SK-N-SH treated with all-trans-retinoic acid at 6 μM for 48 hours (cell line): Measurements from ENCODE around the gene FNTB.

Source experiments
- ATAC-seq: fragments of 200-7000 bp; cut with Tn5 transposase; 3 replicates; pipeline ENCODE4 v1.9.1; 2020; ENCODE audit warnings: mild to moderate bottlenecking, moderate library complexity
- ARNTL ChIP-seq: fragments of 450-650 bp; formaldehyde crosslinking; IDR thresholded peaks from 2 replicates; pipeline ENCODE4 v1.5.0; 2020; ENCODE audit warnings: low read depth, mild to moderate bottlenecking, moderate library complexity, borderline replicate concordance
- BACH2 ChIP-seq: fragments of 250-450 bp; sonication (Bioruptor Pico); IDR thresholded peaks from 2 replicates; pipeline ENCODE4 v1.9.0; 2021; ENCODE audit warnings: mild to moderate bottlenecking, borderline replicate concordance
- CREB5 ChIP-seq: fragments of 250-450 bp; sonication (Bioruptor Pico); IDR thresholded peaks from 2 replicates; pipeline ENCODE4 v1.5.1; 2020; ENCODE audit warnings: low read depth, mild to moderate bottlenecking, moderate library complexity
- CSDC2 ChIP-seq: fragments of 250-450 bp; sonication (Bioruptor Pico); IDR thresholded peaks from 2 replicates; pipeline ENCODE4 v1.5.0; 2020; ENCODE audit warnings: mild to moderate bottlenecking, moderate library complexity
- CSRNP3 ChIP-seq: fragments of 250-450 bp; sonication (Bioruptor Pico); IDR thresholded peaks from 2 replicates; pipeline ENCODE4 v1.5.1; 2021; ENCODE audit warnings: mild to moderate bottlenecking, moderate library complexity
- ESRRG ChIP-seq: fragments of 250-450 bp; sonication (Bioruptor Pico); IDR thresholded peaks from 2 replicates; pipeline ENCODE4 v1.6.1; 2021; ENCODE audit warnings: mild to moderate bottlenecking
- GLIS3 ChIP-seq: fragments of 250-450 bp; sonication (Bioruptor Pico); IDR thresholded peaks from 2 replicates; pipeline ENCODE4 v1.5.0; 2020; ENCODE audit warnings: mild to moderate bottlenecking, moderate library complexity
- ISL1 ChIP-seq: fragments of 250-450 bp; sonication (Bioruptor Pico); IDR thresholded peaks from 2 replicates; pipeline ENCODE4 v2.1.2; 2022; ENCODE audit warnings: mild to moderate bottlenecking, moderate library complexity
- OSR1 ChIP-seq: fragments of 250-450 bp; sonication (Bioruptor Pico); IDR thresholded peaks from 2 replicates; pipeline ENCODE4 v1.8.0; 2022; ENCODE audit warnings: moderate library complexity, mild to moderate bottlenecking, inconsistent platforms
- PATZ1 ChIP-seq: fragments of 250-450 bp; sonication (Bioruptor Pico); IDR thresholded peaks from 2 replicates; pipeline ENCODE4 v1.8.0; 2020; ENCODE audit warnings: mild to moderate bottlenecking, moderate library complexity, borderline replicate concordance
- POU6F1 ChIP-seq: fragments of 250-450 bp; sonication (Bioruptor Pico); IDR thresholded peaks from 2 replicates; pipeline ENCODE4 v1.8.0; 2021; ENCODE audit warnings: low read depth, mild to moderate bottlenecking, moderate library complexity, borderline replicate concordance
- PPARA ChIP-seq: fragments of 250-450 bp; sonication (Bioruptor Pico); IDR thresholded peaks from 2 replicates; pipeline ENCODE4 v1.5.0; 2020; ENCODE audit warnings: mild to moderate bottlenecking, borderline replicate concordance
- SNAI2 ChIP-seq: fragments of 250-450 bp; sonication (Bioruptor Pico); IDR thresholded peaks from 2 replicates; pipeline ENCODE4 v1.5.0; 2020; ENCODE audit warnings: mild to moderate bottlenecking, moderate library complexity
- TCF4 ChIP-seq: fragments of 250-450 bp; sonication (Bioruptor Pico); IDR thresholded peaks from 2 replicates; pipeline ENCODE4 v1.8.0; 2021; ENCODE audit warnings: mild to moderate bottlenecking, moderate library complexity, borderline replicate concordance
- TSHZ2 ChIP-seq: fragments of 250-450 bp; sonication (Bioruptor Pico); IDR thresholded peaks from 2 replicates; pipeline ENCODE4 v1.5.0; 2020; ENCODE audit warnings: mild to moderate bottlenecking, moderate library complexity
- ZC3H10 ChIP-seq: fragments of 250-450 bp; sonication (Bioruptor Pico); IDR thresholded peaks from 2 replicates; pipeline ENCODE4 v1.5.1; 2021; ENCODE audit warnings: mild to moderate bottlenecking, moderate library complexity
- ZFP3 ChIP-seq: fragments of 250-450 bp; sonication (Bioruptor Pico); IDR thresholded peaks from 2 replicates; pipeline ENCODE4 v1.5.0; 2020; ENCODE audit warnings: mild to moderate bottlenecking, moderate library complexity
- ZFP30 ChIP-seq: fragments of 450-650 bp; formaldehyde crosslinking; IDR thresholded peaks from 2 replicates; pipeline ENCODE4 v1.5.0; 2022; ENCODE audit warnings: mild to moderate bottlenecking, moderate library complexity
- ZNF565 ChIP-seq: fragments of 450-650 bp; formaldehyde crosslinking; conservative IDR thresholded peaks from 2 replicates; pipeline ENCODE4 v1.5.0; 2020; ENCODE audit warnings: low read depth, mild to moderate bottlenecking, moderate library complexity
- ZNF70 ChIP-seq: fragments of 450-650 bp; formaldehyde crosslinking; IDR thresholded peaks from 2 replicates; pipeline ENCODE4 v1.5.0; 2020; ENCODE audit warnings: mild to moderate bottlenecking, moderate library complexity
- ZNF8 ChIP-seq: fragments of 450-650 bp; formaldehyde crosslinking; IDR thresholded peaks from 2 replicates; pipeline ENCODE4 v1.5.0; 2020; ENCODE audit warnings: mild to moderate bottlenecking, moderate library complexity

Gene FNTB

GRCh38 chr14:65003394-65003793 lies 16.7 kb downstream of the FNTB start:
- TF ChIP-seq TCF4 (CRISPR knock-in tag) (no peak), ZNF8 (CRISPR knock-in tag) (no peak), ISL1 (no peak), POU6F1 (CRISPR knock-in tag) (no peak), TSHZ2 (CRISPR knock-in tag) (no peak), CSRNP3 (CRISPR knock-in tag) (no peak), ZNF70 (CRISPR knock-in tag) (no peak), ZFP30 (CRISPR knock-in tag) (no peak), ZFP3 (no peak), GLIS3 (CRISPR knock-in tag) (no peak), ESRRG (no peak)
- no peak for ATAC-seq

GRCh38 chr14:65006261-65006721 lies 19.6 kb downstream of the FNTB start:
- ATAC-seq, result no peak
- TF ChIP-seq ZFP30 (CRISPR knock-in tag) (no peak), PPARA (CRISPR knock-in tag) (no peak), PATZ1 (CRISPR knock-in tag) (no peak), BACH2 (CRISPR knock-in tag) (no peak)

GRCh38 chr14:65007202-65007601 lies 20.5 kb downstream of the FNTB start:
- TF ChIP-seq CREB5 (no peak), ESRRG (no peak), BACH2 (CRISPR knock-in tag) (no peak), ZNF70 (CRISPR knock-in tag) (no peak), ZC3H10 (no peak), ZNF565 (no peak), SNAI2 (CRISPR knock-in tag) (no peak), TCF4 (CRISPR knock-in tag) (no peak)
- ATAC-seq, result no peak

GRCh38 chr14:65010211-65010931 lies 23.7 kb downstream of the FNTB start:
- no peak for ATAC-seq
- TF ChIP-seq ZNF8 (CRISPR knock-in tag) (no peak), CREB5 (no peak), ARNTL (CRISPR knock-in tag) (no peak), CSDC2 (CRISPR knock-in tag) (no peak), OSR1 (CRISPR knock-in tag) (no peak), PPARA (CRISPR knock-in tag) (no peak), BACH2 (CRISPR knock-in tag) (no peak), ZNF70 (CRISPR knock-in tag) (no peak), GLIS3 (CRISPR knock-in tag) (no peak)
